Mesendoderm (in vitro differentiated cells): ENCODE data around the gene ANTXR1.

Source experiments
- DNase-seq: peaks from one replicate; pipeline ENCODE4 v3.0.0; 2013
- H2AK5ac ChIP-seq: 2 replicates; pipeline ENCODE4 v1.6.1; 2013; ENCODE audit warnings: low read length, inconsistent platforms
- H2BK120ac ChIP-seq: 2 replicates; pipeline ENCODE4 v1.6.1; 2013; ENCODE audit warnings: low read depth, mild to moderate bottlenecking, low read length, moderate library complexity, mixed read lengths
- H2BK15ac ChIP-seq: replicated peaks from 2 replicates; pipeline ENCODE4 v1.6.1; 2013; ENCODE audit warnings: low read depth, mild to moderate bottlenecking, moderate library complexity
- H2BK5ac ChIP-seq: 2 replicates; pipeline ENCODE4 v1.6.1; 2013; ENCODE audit warnings: low read length, inconsistent platforms
- H3K18ac ChIP-seq: 2 replicates; pipeline ENCODE4 v1.6.1; 2013; ENCODE audit warnings: mild to moderate bottlenecking, low read length, mixed read lengths
- H3K23ac ChIP-seq: one replicate; pipeline ENCODE4 v1.6.1; 2013; ENCODE audit warnings: low read length
- H3K27ac ChIP-seq: 2 replicates; pipeline ENCODE4 v1.5.1; 2013; ENCODE audit warnings: low read depth, mild to moderate bottlenecking, inconsistent platforms, low read length, moderate library complexity
- H3K27me3 ChIP-seq: 2 replicates; pipeline ENCODE4 v1.6.1; 2013; ENCODE audit warnings: low read length, control low read depth, mild to moderate bottlenecking, inconsistent platforms; ENCODE audit not compliant: insufficient read depth, poor library complexity
- H3K36me3 ChIP-seq: 2 replicates; pipeline ENCODE4 v1.6.1; 2013; ENCODE audit warnings: low read length, inconsistent platforms; ENCODE audit not compliant: control insufficient read depth, insufficient read depth
- H3K4ac ChIP-seq: one replicate; pipeline ENCODE4 v1.6.1; 2013; ENCODE audit warnings: low read depth, mild to moderate bottlenecking, low read length, moderate library complexity
- H3K4me1 ChIP-seq: 2 replicates; pipeline ENCODE4 v1.6.1; 2013; ENCODE audit warnings: low read depth, low read length, inconsistent platforms; ENCODE audit not compliant: control insufficient read depth
- H3K4me2 ChIP-seq: 2 replicates; pipeline ENCODE4 v1.6.1; 2013; ENCODE audit warnings: low read length
- H3K4me3 ChIP-seq: 2 replicates; pipeline ENCODE4 v1.5.1; 2013; ENCODE audit warnings: mild to moderate bottlenecking, low read length
- H3K56ac ChIP-seq: one replicate; pipeline ENCODE4 v1.6.1; 2013; ENCODE audit warnings: low read length
- H3K79me1 ChIP-seq: 2 replicates; pipeline ENCODE4 v1.6.1; 2013; ENCODE audit warnings: low read length, inconsistent platforms
- H3K79me2 ChIP-seq: 2 replicates; pipeline ENCODE4 v1.6.1; 2013; ENCODE audit warnings: mild to moderate bottlenecking, low read length; ENCODE audit not compliant: control insufficient read depth, insufficient read depth
- H3K9ac ChIP-seq: 2 replicates; pipeline ENCODE4 v1.6.1; 2013; ENCODE audit warnings: low read length, inconsistent platforms
- H4K5ac ChIP-seq: one replicate; pipeline ENCODE4 v1.6.1; 2013; ENCODE audit warnings: low read length
- H4K8ac ChIP-seq: one replicate; pipeline ENCODE4 v1.6.1; 2013; ENCODE audit warnings: low read depth, mild to moderate bottlenecking, control low read depth, low read length, moderate library complexity
- WGBS: extraction: QIAGEN DNeasy Blood & Tissue Kit; methylation state at CpG from one replicate; pipeline ENCODE4 v1.1.7; 2013; ENCODE audit warnings: low lambda C conversion rate, missing lambda C conversion rate; ENCODE audit not compliant: insufficient coverage; ENCODE audit errors: extremely low coverage; 5-methylcytosine and 5-hydroxymethylcytosine counted together

Gene ANTXR1

DNA sequence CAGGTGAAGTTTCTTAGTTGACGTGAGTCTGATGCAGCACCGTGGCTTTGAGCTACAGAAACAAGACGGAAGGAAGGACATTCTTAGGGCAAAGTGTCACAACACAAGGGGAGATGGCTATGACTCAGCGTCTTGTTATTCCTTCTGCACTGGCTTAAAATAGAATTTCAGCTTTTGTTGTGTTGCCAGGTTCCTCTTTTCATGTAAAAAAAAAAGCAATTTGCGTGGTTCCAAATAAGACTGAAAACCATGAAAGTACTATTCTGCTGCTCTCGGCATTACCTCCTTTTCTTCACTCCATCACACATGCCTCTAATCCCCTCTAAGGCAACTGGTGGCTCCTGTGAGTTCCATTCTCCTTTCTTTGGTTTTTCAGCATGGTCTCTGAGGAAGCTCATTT is 150.1 kb downstream of the ANTXR1 start:
- Histone ChIP-seq H3K56ac (peak overlapping the region; percentile 35), H2BK15ac (no peak overlapping the region), H3K27ac (peak overlapping the region; percentile 80), H3K18ac (peak overlapping the region; percentile 36), H3K27me3 (no peaks in the 10 kb centered on the region), H3K4me2 (no peak overlapping the region), H3K23ac (no peak overlapping the region), H3K4ac (peak overlapping the region; percentile 17), H2BK120ac (peak overlapping the region; percentile 65), H2BK5ac (peak overlapping the region; percentile 88), H3K4me3 (no peak overlapping the region), H3K4me1 (peaks cover 31% of the 10 kb centered on the region), H3K79me2 (no peaks in the 10 kb centered on the region), H3K36me3 (no peaks in the 10 kb centered on the region), H4K5ac (no peak overlapping the region), H3K79me1 (no peaks in the 10 kb centered on the region), H2AK5ac (no peak overlapping the region), H3K9ac (no peak overlapping the region), H4K8ac (no peak overlapping the region)
- DNase-seq: peak; percentile 92
- WGBS: no CpG with 5 or more reads among the region's 6 CpGs

DNA sequence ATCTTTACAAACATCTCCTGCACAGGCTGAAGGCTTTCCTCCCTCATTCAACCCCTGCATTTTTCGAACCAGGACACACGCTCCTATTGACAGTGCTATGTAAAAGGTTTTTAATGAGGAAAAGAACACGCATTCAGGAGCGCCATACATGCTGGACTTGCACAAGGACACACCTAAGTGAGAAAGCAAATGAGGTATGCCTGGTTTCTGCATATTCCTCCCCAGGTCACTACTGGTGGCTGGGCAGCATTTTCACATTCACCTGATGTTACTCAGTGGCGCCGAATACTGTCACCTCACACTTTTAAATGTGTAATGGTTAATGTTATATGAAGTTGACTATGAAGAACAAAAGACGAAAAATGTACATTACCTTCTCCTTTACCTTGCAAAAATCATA is 150.6 kb downstream of the ANTXR1 start:
- Histone ChIP-seq H3K18ac (peak overlapping the region; percentile 36), H3K27ac (peak overlapping the region; percentile 80), H3K56ac (peak overlapping the region; percentile 35), H4K5ac (no peak overlapping the region), H3K4me2 (no peak overlapping the region), H2BK120ac (peak overlapping the region; percentile 65), H3K4ac (peak overlapping the region; percentile 17), H3K4me1 (peaks cover 31% of the 10 kb centered on the region), H3K4me3 (no peak overlapping the region), H3K27me3 (no peaks in the 10 kb centered on the region), H3K9ac (no peak overlapping the region), H2AK5ac (peak overlapping the region; percentile 6), H3K79me2 (no peaks in the 10 kb centered on the region), H3K23ac (peak overlapping the region; percentile 7), H2BK15ac (no peak overlapping the region), H4K8ac (no peak overlapping the region), H3K79me1 (no peaks in the 10 kb centered on the region), H2BK5ac (peak overlapping the region; percentile 88), H3K36me3 (no peaks in the 10 kb centered on the region)
- no peak for DNase-seq
- WGBS: no CpG with 5 or more reads among the region's 7 CpGs

DNA sequence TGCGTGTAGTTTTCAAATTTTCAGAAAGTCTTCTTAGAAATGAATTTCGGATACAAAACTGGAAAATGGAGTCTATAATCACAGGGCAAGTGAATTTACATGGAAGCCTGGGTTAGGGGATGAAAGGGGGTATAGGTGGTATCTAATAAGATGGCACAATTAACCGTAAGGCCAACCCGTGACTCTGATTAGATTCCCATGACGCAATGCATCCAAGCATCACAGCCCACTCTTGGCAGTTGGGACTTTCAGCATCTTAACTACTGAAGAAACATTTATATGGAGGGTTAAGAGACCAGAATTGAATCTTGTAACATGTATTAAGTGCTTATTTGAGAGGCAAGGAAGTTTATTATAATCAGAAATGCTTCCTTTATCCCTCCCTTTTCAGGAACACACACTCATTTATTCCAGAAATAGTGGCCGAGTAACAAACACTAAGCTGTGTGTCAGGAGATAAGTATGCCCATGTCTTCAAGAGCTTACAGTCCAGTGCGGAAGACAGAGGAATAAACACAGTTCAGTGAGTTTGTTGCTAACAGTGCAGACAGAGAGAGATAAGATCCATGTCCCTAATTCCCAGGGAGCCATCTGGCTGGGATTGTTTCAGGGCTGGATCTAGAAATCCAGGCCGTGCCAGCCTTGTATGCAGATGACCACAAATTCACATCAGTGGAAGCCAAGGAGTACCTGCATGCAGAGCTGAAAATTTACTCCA is 151.2 kb downstream of the ANTXR1 start:
- DNase-seq: no peak

DNA sequence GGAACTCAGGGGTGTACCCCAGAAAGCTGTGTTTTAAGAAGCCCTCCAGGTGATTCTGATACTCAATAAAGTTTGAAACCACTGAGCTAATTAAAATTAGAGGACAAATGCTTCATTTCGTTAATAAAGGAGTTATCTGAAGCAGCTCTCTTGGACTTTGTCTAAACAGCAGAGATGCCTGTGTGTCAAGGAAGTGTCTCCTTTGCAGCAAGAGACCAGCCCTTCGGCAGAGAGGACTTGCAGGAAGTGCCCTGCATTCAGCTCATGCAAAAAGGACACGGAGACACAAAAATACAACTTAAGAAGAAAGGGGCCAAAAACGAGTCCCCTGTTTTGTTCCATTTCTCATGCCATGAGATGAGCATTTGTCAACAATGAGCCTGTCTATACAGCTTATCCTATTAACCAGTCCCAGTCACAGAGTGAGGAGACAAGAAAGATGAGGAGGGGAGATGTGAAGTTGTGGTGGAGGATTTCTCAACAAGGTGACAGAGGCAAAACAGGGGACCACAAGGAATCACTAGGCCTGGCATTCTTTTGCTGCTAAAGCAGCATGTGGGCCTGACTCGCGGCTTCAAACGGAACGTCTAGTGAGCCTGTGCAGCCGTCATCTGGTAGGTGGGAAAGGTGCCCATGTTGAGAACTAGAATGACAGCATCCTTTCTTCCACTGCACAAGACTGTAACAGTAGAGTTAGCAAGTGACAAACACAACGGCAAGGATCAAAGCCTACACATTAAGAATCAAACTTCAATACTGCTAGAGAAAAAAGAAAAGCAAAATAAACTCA is 152.3 kb downstream of the ANTXR1 start:
- H3K79me2 ChIP-seq: no peaks in the 10 kb centered on the region
- H3K4me3 ChIP-seq: no peak overlapping the region
- no CpG with 5 or more reads among the region's 10 CpGs for WGBS
- H3K36me3 ChIP-seq: no peaks in the 10 kb centered on the region
- no peak overlapping the region for H2BK5ac ChIP-seq
- no peak overlapping the region for H2BK15ac ChIP-seq
- peaks cover 27% of the 10 kb centered on the region for H3K4me1 ChIP-seq
- no peak for DNase-seq
- no peak overlapping the region for H3K27ac ChIP-seq
- H3K4ac ChIP-seq: no peak overlapping the region
- H3K18ac ChIP-seq: peak overlapping the region; percentile 91
- H4K5ac ChIP-seq: no peak overlapping the region
- no peak overlapping the region for H3K9ac ChIP-seq
- H3K23ac ChIP-seq: no peak overlapping the region
- no peaks in the 10 kb centered on the region for H3K79me1 ChIP-seq
- H4K8ac ChIP-seq: no peak overlapping the region
- peak overlapping the region; percentile 47 for H2BK120ac ChIP-seq
- H3K27me3 ChIP-seq: no peaks in the 10 kb centered on the region
- no peak overlapping the region for H3K4me2 ChIP-seq
- no peak overlapping the region for H2AK5ac ChIP-seq
- no peak overlapping the region for H3K56ac ChIP-seq

More for the DNA sequence above, 151.2 kb downstream of the ANTXR1 start:
- Histone ChIP-seq H3K27me3 (no peaks in the 10 kb centered on the region), H2BK5ac (peak overlapping the region; percentile 51), H3K79me1 (no peaks in the 10 kb centered on the region), H3K56ac (peak overlapping the region; percentile 6), H3K4me3 (no peak overlapping the region), H3K4me2 (no peak overlapping the region), H3K36me3 (no peaks in the 10 kb centered on the region), H3K4me1 (peaks cover 30% of the 10 kb centered on the region), H2AK5ac (no peak overlapping the region), H3K23ac (no peak overlapping the region), H3K18ac (peak overlapping the region; percentile 91), H3K9ac (no peak overlapping the region), H3K4ac (no peak overlapping the region), H3K79me2 (no peaks in the 10 kb centered on the region), H2BK15ac (no peak overlapping the region), H3K27ac (no peak overlapping the region), H4K8ac (no peak overlapping the region), H4K5ac (no peak overlapping the region), H2BK120ac (peak overlapping the region; percentile 29)
- no CpG with 5 or more reads among the region's 8 CpGs for WGBS

DNA sequence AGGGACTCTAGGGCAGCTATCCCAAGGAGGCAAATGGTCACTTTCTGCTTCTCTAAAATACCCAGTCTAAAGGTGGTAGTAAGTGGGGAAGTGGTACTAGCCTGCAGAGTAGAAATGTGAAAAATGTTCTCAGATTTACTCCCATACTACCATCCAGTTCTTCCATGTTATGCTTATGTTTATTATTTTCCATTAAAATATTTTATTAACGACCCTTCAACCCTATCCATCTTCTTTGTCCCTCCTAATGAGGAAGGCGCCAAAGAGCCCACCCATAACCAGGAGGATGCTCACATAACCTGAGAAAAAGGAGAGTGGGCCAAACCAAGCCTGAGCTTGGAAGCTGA is 153.5 kb downstream of the ANTXR1 start:
- H2AK5ac ChIP-seq: no peak overlapping the region
- H3K56ac ChIP-seq: no peak overlapping the region
- H3K9ac ChIP-seq: no peak overlapping the region
- no peak overlapping the region for H4K8ac ChIP-seq
- no peak overlapping the region for H4K5ac ChIP-seq
- no peak overlapping the region for H3K4me2 ChIP-seq
- WGBS: 100% methylated on average over 1 of the region's 2 CpGs
- no peak overlapping the region for H3K23ac ChIP-seq
- H3K79me2 ChIP-seq: no peaks in the 10 kb centered on the region
- H3K79me1 ChIP-seq: no peaks in the 10 kb centered on the region
- H3K4me3 ChIP-seq: no peak overlapping the region
- no peak overlapping the region for H3K18ac ChIP-seq
- H2BK15ac ChIP-seq: no peak overlapping the region
- no peaks in the 10 kb centered on the region for H3K36me3 ChIP-seq
- no peak overlapping the region for H2BK120ac ChIP-seq
- DNase-seq: no peak
- H3K4ac ChIP-seq: no peak overlapping the region
- no peaks in the 10 kb centered on the region for H3K27me3 ChIP-seq
- H3K27ac ChIP-seq: no peak overlapping the region
- H3K4me1 ChIP-seq: peaks cover 23% of the 10 kb centered on the region
- H2BK5ac ChIP-seq: no peak overlapping the region
